Endothelial cell of umbilical vein (primary cell): Measurements from ENCODE around the gene CARD18. TPM values are rescaled to one million over a fixed set of nuclear protein-coding genes. Genes with fewer than 3 reads are reported as not detected.

Experiments used
- BruUV-seq: library from RNA; stranded (reverse); fragments of 400-500 nt; replicated peaks from 2 replicates; lab custom pipeline; 2021; lab: Mats Ljungman, UMichigan
- CTCF ChIA-PET: fragments of 300-600, 350-600 bp; sonication (Branson Sonifier 250); formaldehyde crosslinking; loops from one replicate; lab custom pipeline; 2021; ENCODE audit warnings: antibody characterized with exemption, inconsistent platforms; lab: Charles Lee
- POLR2A ChIA-PET: fragments of 300-600, 350-600 bp; sonication (Branson Sonifier 250); formaldehyde crosslinking; loops from one replicate; lab custom pipeline; 2021; ENCODE audit warnings: antibody characterized with exemption, inconsistent platforms; lab: Charles Lee
- DNase-seq: peaks from one replicate; pipeline ENCODE4 v3.0.0-alpha.2; 2011; ENCODE audit warnings: low read depth, low spot score
- FAIRE-seq: peaks from 2 replicates; lab custom pipeline; 2011; peaks lifted over from hg19 to GRCh38; lab: Jason Lieb, UNC
- H2AFZ ChIP-seq: 2 replicates; pipeline ENCODE4 v1.6.0; 2012; ENCODE audit warnings: low read depth, low read length, control low read depth, inconsistent platforms
- H3K27ac ChIP-seq: 2 replicates; pipeline ENCODE4 v1.5.1; 2011; ENCODE audit warnings: low read depth, mild to moderate bottlenecking, control low read depth, low read length, moderate library complexity; ENCODE audit not compliant: insufficient read depth
- H3K27me3 ChIP-seq, 2 experiments: 2 replicates each; pipeline versions ENCODE4 v1.6.0 to v1.6.1; 2011; ENCODE audit warnings: low read length in 2 of 2, mixed read lengths in 1 of 2; ENCODE audit not compliant: control insufficient read depth in 2 of 2, insufficient read depth in 2 of 2
- H3K36me3 ChIP-seq, 2 experiments: 2 replicates in 1 of 2; 3 replicates in 1 of 2; pipeline ENCODE4 v1.5.1; 2011; ENCODE audit warnings: low read length in 2 of 2, mild to moderate bottlenecking in 1 of 2, moderate library complexity in 1 of 2; ENCODE audit not compliant: control insufficient read depth in 2 of 2, insufficient read depth in 2 of 2; ENCODE audit errors: extremely low read depth in 1 of 2
- H3K4me1 ChIP-seq: 3 replicates; pipeline ENCODE4 v1.5.1; 2011; ENCODE audit warnings: mild to moderate bottlenecking, low read length; ENCODE audit not compliant: control insufficient read depth, insufficient read depth; ENCODE audit errors: extremely low read depth
- H3K4me2 ChIP-seq: 2 replicates; pipeline ENCODE4 v1.6.1; 2011; ENCODE audit warnings: low read length, control low read depth, mixed read lengths; ENCODE audit not compliant: insufficient read depth
- H3K4me3 ChIP-seq, 3 experiments: fragments of 200-600 bp in 1 of 3; sonication (generic), shearing (Covaris generic) in 1 of 3; replicated peaks in 1 of 3; 2 replicates each; pipeline ENCODE4 v1.5.1; 2011 to 2016; ENCODE audit warnings: control low read depth in 3 of 3, low read length in 3 of 3, mild to moderate bottlenecking in 2 of 3, inconsistent platforms in 1 of 3, low read depth in 1 of 3, moderate library complexity in 1 of 3; ENCODE audit not compliant: insufficient read depth in 1 of 3
- H3K79me2 ChIP-seq: 2 replicates; pipeline ENCODE4 v1.6.0; 2012; ENCODE audit warnings: low read length, inconsistent platforms; ENCODE audit not compliant: control insufficient read depth, insufficient read depth
- H3K9ac ChIP-seq: replicated peaks from 2 replicates; pipeline ENCODE3; 2011; ENCODE audit warnings: low read length, control low read depth; ENCODE audit not compliant: insufficient read depth; ENCODE audit errors: extremely low read depth
- H3K9me1 ChIP-seq: replicated peaks from 3 replicates; pipeline ENCODE4 v1.6.0; 2011; ENCODE audit warnings: mild to moderate bottlenecking, low read length; ENCODE audit not compliant: control insufficient read depth, insufficient read depth; ENCODE audit errors: extremely low read depth
- H3K9me3 ChIP-seq: replicated peaks from 2 replicates; pipeline ENCODE4 v1.5.1; 2012; ENCODE audit warnings: low read length, inconsistent platforms; ENCODE audit not compliant: control insufficient read depth, insufficient read depth
- H4K20me1 ChIP-seq: replicated peaks from 2 replicates; pipeline ENCODE3; 2011; ENCODE audit warnings: mild to moderate bottlenecking, low read length; ENCODE audit not compliant: control insufficient read depth, insufficient read depth; ENCODE audit errors: extremely low read depth
- EZH2 ChIP-seq: IDR thresholded peaks from 2 replicates; pipeline ENCODE4 v1.6.1; 2012; ENCODE audit warnings: borderline replicate concordance, low read depth, mild to moderate bottlenecking, moderate library complexity, low read length, inconsistent platforms; ENCODE audit not compliant: severe bottlenecking
- GATA2 ChIP-seq: IDR thresholded peaks from 2 replicates; pipeline ENCODE4 v1.7.0; 2011; ENCODE audit warnings: low read depth, mild to moderate bottlenecking, moderate library complexity, mixed read lengths, low read length; ENCODE audit not compliant: insufficient read length, insufficient read depth
- JUN ChIP-seq: IDR thresholded peaks from 2 replicates; pipeline ENCODE4 v1.6.1; 2011; ENCODE audit warnings: borderline replicate concordance, low read depth; ENCODE audit not compliant: insufficient read length, insufficient read depth
- MAX ChIP-seq: IDR thresholded peaks from 2 replicates; pipeline ENCODE4 v1.6.1; 2011; ENCODE audit not compliant: insufficient read depth, insufficient read length
- POLR2A ChIP-seq: IDR thresholded peaks from 2 replicates; pipeline ENCODE4 v1.6.1; 2012; ENCODE audit warnings: low read depth, mild to moderate bottlenecking, control low read depth, low read length
- POLR2AphosphoS5 ChIP-seq: IDR thresholded peaks from 2 replicates; pipeline ENCODE4 v1.6.1; 2012; ENCODE audit warnings: low read depth, mild to moderate bottlenecking, control low read depth, low read length, moderate library complexity; ENCODE audit not compliant: insufficient read depth
- dilution Hi-C: fragments of 300-500 bp; cut with MboI; formaldehyde crosslinking; loops from one replicate; pipeline ENCODE4 v1.15.0; 2019; ENCODE audit warnings: low sequenced_read_pairs; ENCODE audit not compliant: extremely low pct_ligation_motif_present
- intact Hi-C: fragments of 100-400 bp; cut with micrococcal nuclease; formaldehyde crosslinking; loops from one replicate; pipeline ENCODE4 v1.10.0; 2022
- polyA plus RNA-seq, 4 experiments: library from polyadenylated mRNA; depleted of rRNA in 3 of 4; stranded (reverse) in 3 of 4; unstranded in 1 of 4; fragments of >200 nt; gene quantifications; 2 replicates each; pipeline versions ENCODE4 v1.2.1 to v1.2.3, GENCODE V29; 2011 to 2012; ENCODE audit warnings: missing spikeins in 1 of 4
- total RNA-seq: library from RNA; stranded (reverse); gene quantifications from 2 replicates; pipeline ENCODE4 v1.2.3, GENCODE V29; 2021

The CARD18 gene
- total and polyA plus RNA-seq, 2 donors (not counting 3 experiments of a cell fraction or from before 2014, with no cell fraction given) = not detected

GRCh38 chr11:105156231-105156630 is 16.7 kb upstream of the CARD18 start:
- Histone ChIP-seq H3K36me3 (no peaks in the 10 kb centered on the region), H3K27ac (no peak overlapping the region), H3K9me1 (no peaks in the 10 kb centered on the region), H3K27me3 (no peaks in the 10 kb centered on the region), H3K4me2 (no peak overlapping the region), H3K4me1 (peaks cover 10% of the 10 kb centered on the region), H3K9ac (no peak overlapping the region), H3K79me2 (no peaks in the 10 kb centered on the region), H3K4me3 (no peak overlapping the region), H3K9me3 (no peaks in the 10 kb centered on the region), H2AFZ (no peak overlapping the region), H4K20me1 (no peaks in the 10 kb centered on the region)
- peak; percentile 73 for FAIRE-seq
- DNase-seq = peak; percentile 61
- POLR2A ChIA-PET = no interaction called here
- TF ChIP-seq MAX (no peak), POLR2AphosphoS5 (no peak), GATA2 (peak; percentile 75), EZH2 (no peak)
- no TSS peak for BruUV-seq
- CTCF ChIA-PET = interaction anchor here (0.5 kb wide), 1 partner anchor 321 kb away, joined by 4 read pairs; no protein-coding TSS in a partner anchor
- dilution Hi-C loops = no loop called here
- intact Hi-C loops = loop anchor here (1.0 to 2.0 kb wide), 2 partner anchors 25 to 188 kb away; partner anchors contain the start of gene CASP4

DNA sequence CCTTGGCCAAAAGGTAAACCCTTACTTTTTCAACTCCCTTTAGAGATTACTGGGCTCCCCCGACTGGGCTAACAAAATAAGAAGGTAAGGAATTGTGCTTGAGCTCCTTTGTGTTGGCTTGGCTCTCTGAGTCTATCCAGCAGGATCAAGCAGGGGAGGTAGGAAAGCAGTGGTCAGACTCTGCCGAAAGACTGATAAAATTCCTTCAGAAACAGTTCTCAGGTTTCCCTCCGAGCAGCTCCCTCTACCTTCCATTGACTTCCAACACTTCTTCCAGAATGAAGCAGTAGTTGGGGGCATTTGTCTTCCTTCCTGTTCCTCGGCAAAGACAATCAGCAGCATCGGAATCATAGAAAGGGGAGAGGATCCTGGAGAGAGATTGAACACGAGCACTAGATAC is 16.1 kb upstream of the CARD18 start:
- no peak overlapping the region for H3K9ac ChIP-seq
- H3K4me3 ChIP-seq = no peak overlapping the region
- CTCF ChIA-PET = interaction anchor here (0.5 kb wide), 1 partner anchor 322 kb away, joined by 4 read pairs; no protein-coding TSS in a partner anchor
- no peaks in the 10 kb centered on the region for H3K9me1 ChIP-seq
- no peaks in the 10 kb centered on the region for H4K20me1 ChIP-seq
- H3K27me3 ChIP-seq = no peaks in the 10 kb centered on the region
- BruUV-seq = no TSS peak
- TF ChIP-seq JUN = no peak
- TF ChIP-seq POLR2A = no peak
- TF ChIP-seq EZH2 = no peak
- TF ChIP-seq MAX = no peak
- H3K4me2 ChIP-seq = no peak overlapping the region
- no peak for DNase-seq
- H3K9me3 ChIP-seq = no peaks in the 10 kb centered on the region
- H2AFZ ChIP-seq = no peak overlapping the region
- POLR2A ChIA-PET = no interaction called here
- H3K27ac ChIP-seq = no peak overlapping the region
- H3K79me2 ChIP-seq = no peaks in the 10 kb centered on the region
- no peaks in the 10 kb centered on the region for H3K36me3 ChIP-seq
- H3K4me1 ChIP-seq = peaks cover 10% of the 10 kb centered on the region
- no peak for FAIRE-seq
- dilution Hi-C loops = no loop called here
- intact Hi-C loops = loop anchor here (1.0 to 2.0 kb wide), 2 partner anchors 25 to 187 kb away; partner anchors contain the start of gene CASP4
